Neural cell (in vitro differentiated cells): Measurements from ENCODE around the gene PHTF2. TPM values are rescaled to one million over a fixed set of nuclear protein-coding genes. Genes with fewer than 3 reads are reported as not detected.

Experiments
- H2AFZ ChIP-seq: fragments of 200-600, 300-800 bp; sonication (generic), shearing (Covaris generic); 2 replicates; pipeline ENCODE4 v1.6.0; 2014; ENCODE audit warnings: low read depth, mild to moderate bottlenecking, antibody characterized with exemption, low read length, moderate library complexity
- H3F3A ChIP-seq: fragments of 200-600 bp; shearing (Covaris generic); 2 replicates; pipeline ENCODE4 v1.6.1; 2016; ENCODE audit warnings: mild to moderate bottlenecking, moderate library complexity, mixed read lengths, antibody characterized with exemption, low read length; ENCODE audit not compliant: insufficient read depth, poor library complexity, severe bottlenecking
- H3K27ac ChIP-seq: fragments of 200-600, 300-800 bp; sonication (generic), shearing (Covaris generic); 2 replicates; pipeline ENCODE4 v1.5.1; 2014; ENCODE audit warnings: mild to moderate bottlenecking, low read length, moderate library complexity
- H3K27me3 ChIP-seq: fragments of 300-800, 200-600 bp; sonication (generic), shearing (Covaris generic); 2 replicates; pipeline ENCODE4 v1.6.0; 2014; ENCODE audit warnings: mild to moderate bottlenecking, low read depth, low read length, moderate library complexity; ENCODE audit not compliant: insufficient read depth
- H3K36me3 ChIP-seq: fragments of 300-800, 200-600 bp; sonication (generic), shearing (Covaris generic); 2 replicates; pipeline ENCODE4 v1.5.1; 2014; ENCODE audit warnings: mild to moderate bottlenecking, antibody characterized with exemption, low read length, moderate library complexity; ENCODE audit not compliant: insufficient read depth
- H3K4me2 ChIP-seq: fragments of 300-800, 200-600 bp; sonication (generic), shearing (Covaris generic); 2 replicates; pipeline ENCODE4 v1.6.0; 2014; ENCODE audit warnings: mild to moderate bottlenecking, low read length
- H3K4me3 ChIP-seq: fragments of 300-800, 200-600 bp; sonication (generic), shearing (Covaris generic); 2 replicates; pipeline ENCODE4 v1.5.1; 2014; ENCODE audit warnings: mild to moderate bottlenecking, low read length, moderate library complexity
- H3K79me2 ChIP-seq: fragments of 200-600 bp; shearing (Covaris generic); replicated peaks from 2 replicates; pipeline ENCODE4 v1.6.0; 2014; ENCODE audit warnings: mild to moderate bottlenecking, low read length, moderate library complexity; ENCODE audit not compliant: insufficient read depth
- H3K9ac ChIP-seq: fragments of 300-800, 200-600 bp; sonication (generic), shearing (Covaris generic); 2 replicates; pipeline ENCODE4 v1.6.1; 2016; ENCODE audit warnings: mild to moderate bottlenecking, low read length, mixed read lengths
- H3K9me2 ChIP-seq: fragments of 200-600 bp; shearing (Covaris generic); 2 replicates; pipeline ENCODE4 v1.6.1; 2016; ENCODE audit warnings: mild to moderate bottlenecking, low read length, mixed read lengths; ENCODE audit not compliant: insufficient read depth
- H3K9me3 ChIP-seq: fragments of 200-600, 300-800 bp; sonication (generic), shearing (Covaris generic); 2 replicates; pipeline ENCODE4 v1.6.1; 2016; ENCODE audit warnings: mild to moderate bottlenecking, mixed run types, low read length, moderate library complexity, mixed read lengths
- H4K20me1 ChIP-seq: fragments of 200-600 bp; shearing (Covaris generic); 2 replicates; pipeline ENCODE4 v1.6.1; 2016; ENCODE audit warnings: mild to moderate bottlenecking, mixed run types; ENCODE audit not compliant: insufficient read depth
- EP300 ChIP-seq: fragments of 450-650 bp; conservative IDR thresholded peaks from 2 replicates; pipeline ENCODE4 v1.6.1; 2014; ENCODE audit warnings: antibody characterized with exemption, mild to moderate bottlenecking, moderate library complexity; ENCODE audit not compliant: poor library complexity, severe bottlenecking
- EZH2 ChIP-seq: fragments of 200-600, 300-800 bp; shearing (Covaris generic), sonication (generic); IDR thresholded peaks from 2 replicates; pipeline ENCODE4 v1.6.1; 2014; ENCODE audit warnings: antibody characterized with exemption, low read length, borderline replicate concordance, mild to moderate bottlenecking; ENCODE audit not compliant: insufficient read depth, poor library complexity, severe bottlenecking
- MXI1 ChIP-seq: fragments of 450-650 bp; conservative IDR thresholded peaks from 2 replicates; pipeline ENCODE4 v1.6.1; 2014; ENCODE audit warnings: antibody characterized with exemption, mild to moderate bottlenecking; ENCODE audit not compliant: poor library complexity, severe bottlenecking
- POLR2AphosphoS5 ChIP-seq: IDR thresholded peaks from 2 replicates; pipeline ENCODE4 v1.6.1; 2012
- RAD21 ChIP-seq: fragments of 450-650 bp; conservative IDR thresholded peaks from 2 replicates; pipeline ENCODE4 v1.6.1; 2014; ENCODE audit warnings: antibody characterized with exemption, mild to moderate bottlenecking, moderate library complexity
- SMC3 ChIP-seq: fragments of 450-650 bp; conservative IDR thresholded peaks from 2 replicates; pipeline ENCODE4 v1.6.1; 2014; ENCODE audit warnings: antibody characterized with exemption, mild to moderate bottlenecking, moderate library complexity; ENCODE audit not compliant: poor library complexity
- TAF1 ChIP-seq: IDR thresholded peaks from 2 replicates; pipeline ENCODE4 v1.6.1; 2012; ENCODE audit warnings: low read depth
- polyA plus RNA-seq: library from polyadenylated mRNA; depleted of rRNA; stranded (reverse); fragments of >200 nt; gene quantifications from 2 replicates; pipeline ENCODE4 v1.2.3, GENCODE V29; 2014
- TF ChIP-seq, protein P1 (sequence below): IDR thresholded peaks from 2 replicates; pipeline ENCODE4 v1.6.1; 2012; ENCODE audit warnings: borderline replicate concordance
- TF ChIP-seq, protein P2 (sequence below): fragments of 450-650 bp; IDR thresholded peaks from 2 replicates; pipeline ENCODE4 v1.5.1; 2014; ENCODE audit warnings: antibody characterized with exemption, mild to moderate bottlenecking, moderate library complexity; ENCODE audit not compliant: poor library complexity, severe bottlenecking

The PHTF2 gene
- polyA plus RNA-seq, 1 donor from 2014 or later = 34.4 TPM

DNA sequence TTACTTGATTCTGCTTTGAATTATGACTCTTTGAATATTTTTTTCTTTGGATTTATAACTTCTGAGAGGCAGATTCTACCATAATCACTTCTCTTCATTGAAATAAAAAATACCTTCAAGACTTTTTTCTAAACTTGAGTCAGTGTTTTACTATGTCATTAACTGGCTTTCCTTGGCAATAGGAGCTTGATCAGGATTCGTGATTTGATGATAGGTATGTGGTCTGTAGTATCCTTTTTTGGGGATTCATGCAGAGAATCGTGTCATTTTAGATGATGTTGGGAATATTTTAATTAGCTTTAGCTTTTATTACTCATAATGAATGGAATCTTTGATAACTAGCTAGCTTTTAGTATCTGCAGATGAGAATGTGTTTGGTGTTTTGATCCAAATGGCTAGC is 83.3 kb downstream of the PHTF2 start:
- Histone ChIP-seq H3K27ac (no peak overlapping the region), H3F3A (no peaks in the 10 kb centered on the region), H3K36me3 (no peaks in the 10 kb centered on the region), H3K9me2 (no peaks in the 10 kb centered on the region), H3K27me3 (no peaks in the 10 kb centered on the region), H3K4me3 (no peak overlapping the region), H3K4me2 (no peak overlapping the region), H3K9me3 (no peaks in the 10 kb centered on the region), H4K20me1 (no peaks in the 10 kb centered on the region), H3K79me2 (no peaks in the 10 kb centered on the region), H2AFZ (no peak overlapping the region), H3K9ac (no peak overlapping the region)
- TF ChIP-seq, protein P1, sequence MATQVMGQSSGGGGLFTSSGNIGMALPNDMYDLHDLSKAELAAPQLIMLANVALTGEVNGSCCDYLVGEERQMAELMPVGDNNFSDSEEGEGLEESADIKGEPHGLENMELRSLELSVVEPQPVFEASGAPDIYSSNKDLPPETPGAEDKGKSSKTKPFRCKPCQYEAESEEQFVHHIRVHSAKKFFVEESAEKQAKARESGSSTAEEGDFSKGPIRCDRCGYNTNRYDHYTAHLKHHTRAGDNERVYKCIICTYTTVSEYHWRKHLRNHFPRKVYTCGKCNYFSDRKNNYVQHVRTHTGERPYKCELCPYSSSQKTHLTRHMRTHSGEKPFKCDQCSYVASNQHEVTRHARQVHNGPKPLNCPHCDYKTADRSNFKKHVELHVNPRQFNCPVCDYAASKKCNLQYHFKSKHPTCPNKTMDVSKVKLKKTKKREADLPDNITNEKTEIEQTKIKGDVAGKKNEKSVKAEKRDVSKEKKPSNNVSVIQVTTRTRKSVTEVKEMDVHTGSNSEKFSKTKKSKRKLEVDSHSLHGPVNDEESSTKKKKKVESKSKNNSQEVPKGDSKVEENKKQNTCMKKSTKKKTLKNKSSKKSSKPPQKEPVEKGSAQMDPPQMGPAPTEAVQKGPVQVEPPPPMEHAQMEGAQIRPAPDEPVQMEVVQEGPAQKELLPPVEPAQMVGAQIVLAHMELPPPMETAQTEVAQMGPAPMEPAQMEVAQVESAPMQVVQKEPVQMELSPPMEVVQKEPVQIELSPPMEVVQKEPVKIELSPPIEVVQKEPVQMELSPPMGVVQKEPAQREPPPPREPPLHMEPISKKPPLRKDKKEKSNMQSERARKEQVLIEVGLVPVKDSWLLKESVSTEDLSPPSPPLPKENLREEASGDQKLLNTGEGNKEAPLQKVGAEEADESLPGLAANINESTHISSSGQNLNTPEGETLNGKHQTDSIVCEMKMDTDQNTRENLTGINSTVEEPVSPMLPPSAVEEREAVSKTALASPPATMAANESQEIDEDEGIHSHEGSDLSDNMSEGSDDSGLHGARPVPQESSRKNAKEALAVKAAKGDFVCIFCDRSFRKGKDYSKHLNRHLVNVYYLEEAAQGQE = no peak
- TF ChIP-seq SMC3 = no peak
- TF ChIP-seq EP300 = no peak
- TF ChIP-seq TAF1 = no peak
- TF ChIP-seq MXI1 = no peak
- no peak for TF ChIP-seq EZH2
- TF ChIP-seq, protein P2, sequence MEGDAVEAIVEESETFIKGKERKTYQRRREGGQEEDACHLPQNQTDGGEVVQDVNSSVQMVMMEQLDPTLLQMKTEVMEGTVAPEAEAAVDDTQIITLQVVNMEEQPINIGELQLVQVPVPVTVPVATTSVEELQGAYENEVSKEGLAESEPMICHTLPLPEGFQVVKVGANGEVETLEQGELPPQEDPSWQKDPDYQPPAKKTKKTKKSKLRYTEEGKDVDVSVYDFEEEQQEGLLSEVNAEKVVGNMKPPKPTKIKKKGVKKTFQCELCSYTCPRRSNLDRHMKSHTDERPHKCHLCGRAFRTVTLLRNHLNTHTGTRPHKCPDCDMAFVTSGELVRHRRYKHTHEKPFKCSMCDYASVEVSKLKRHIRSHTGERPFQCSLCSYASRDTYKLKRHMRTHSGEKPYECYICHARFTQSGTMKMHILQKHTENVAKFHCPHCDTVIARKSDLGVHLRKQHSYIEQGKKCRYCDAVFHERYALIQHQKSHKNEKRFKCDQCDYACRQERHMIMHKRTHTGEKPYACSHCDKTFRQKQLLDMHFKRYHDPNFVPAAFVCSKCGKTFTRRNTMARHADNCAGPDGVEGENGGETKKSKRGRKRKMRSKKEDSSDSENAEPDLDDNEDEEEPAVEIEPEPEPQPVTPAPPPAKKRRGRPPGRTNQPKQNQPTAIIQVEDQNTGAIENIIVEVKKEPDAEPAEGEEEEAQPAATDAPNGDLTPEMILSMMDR = no peak
- no peak for TF ChIP-seq RAD21
- TF ChIP-seq POLR2AphosphoS5 = no peak

DNA sequence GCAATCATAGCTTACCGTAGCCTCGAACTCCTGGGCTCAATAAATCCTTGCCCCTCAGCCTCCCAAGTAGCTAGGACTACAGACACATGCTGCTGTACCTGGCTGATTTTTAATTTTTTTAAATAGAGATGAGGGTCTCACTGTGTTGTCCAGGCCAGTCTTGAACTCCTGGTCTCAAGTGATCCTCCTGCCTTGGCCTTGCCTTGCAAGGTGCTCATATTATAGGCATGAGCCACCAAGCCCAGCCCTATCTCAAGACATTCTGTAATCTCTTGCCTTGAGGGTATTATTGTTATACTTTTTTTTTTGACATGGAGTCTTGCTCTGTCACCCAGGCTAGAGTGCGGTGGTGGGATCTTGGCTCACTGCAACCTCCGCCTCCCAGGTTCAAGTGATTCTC is 86.6 kb downstream of the PHTF2 start:
- no peak overlapping the region for H2AFZ ChIP-seq
- no peaks in the 10 kb centered on the region for H4K20me1 ChIP-seq
- no peaks in the 10 kb centered on the region for H3K79me2 ChIP-seq
- TF ChIP-seq, protein P1 = no peak
- TF ChIP-seq EP300 (no peak), TAF1 (no peak)
- H3F3A ChIP-seq = no peaks in the 10 kb centered on the region
- no peaks in the 10 kb centered on the region for H3K9me3 ChIP-seq
- H3K27ac ChIP-seq = no peak overlapping the region
- H3K9me2 ChIP-seq = no peaks in the 10 kb centered on the region
- H3K4me2 ChIP-seq = no peak overlapping the region
- no peaks in the 10 kb centered on the region for H3K36me3 ChIP-seq
- no peak overlapping the region for H3K4me3 ChIP-seq
- no peaks in the 10 kb centered on the region for H3K27me3 ChIP-seq
- H3K9ac ChIP-seq = no peak overlapping the region
